ELF-1 (cell line): Measurements from ENCODE around the gene ZDHHC14.
"Not testable (repeated sequence)": the region's sequence is repeated elsewhere in the genome, so short reads cannot be mapped to it uniquely, and the experiment has no call there.

Source experiments
- DNase-seq: peaks from one replicate; pipeline ENCODE4 v3.0.0-alpha.2; 2016; ENCODE audit warnings: low read depth, low spot score

The ZDHHC14 gene

GRCh38 chr6:157464653-157465535 lies 83.9 kb downstream of the ZDHHC14 start:
- no peak for DNase-seq

- DNase-seq, result no peak
These were observed 85.3 kb downstream of the ZDHHC14 start for GRCh38 chr6:157466342-157466648.

GRCh38 chr6:157467339-157467738 lies 86.3 kb downstream of the ZDHHC14 start:
- DNase-seq, result not testable (repeated sequence)

- DNase-seq, result no peak
These were observed 87.1 kb downstream of the ZDHHC14 start for GRCh38 chr6:157468054-157468453.

- no peak for DNase-seq
These were observed 87.6 kb downstream of the ZDHHC14 start for GRCh38 chr6:157468574-157468973.

- no peak for DNase-seq
These were observed 88.4 kb downstream of the ZDHHC14 start for GRCh38 chr6:157469378-157469777.

GRCh38 chr6:157471077-157471686 lies 90.2 kb downstream of the ZDHHC14 start:
- DNase-seq, result no peak

GRCh38 chr6:157471895-157472686 lies 91.1 kb downstream of the ZDHHC14 start:
- no peak for DNase-seq

- no peak for DNase-seq
These were observed 95.8 kb downstream of the ZDHHC14 start for GRCh38 chr6:157476797-157477196.

- no peak for DNase-seq
These were observed 97.9 kb downstream of the ZDHHC14 start for GRCh38 chr6:157478926-157479325.

- DNase-seq, result no peak
These were observed 98.7 kb downstream of the ZDHHC14 start for GRCh38 chr6:157479464-157480303.

- no peak for DNase-seq
These were observed 100.3 kb downstream of the ZDHHC14 start for GRCh38 chr6:157481189-157481864.

GRCh38 chr6:157481865-157482249 lies 100.9 kb downstream of the ZDHHC14 start:
- DNase-seq, result no peak

- DNase-seq, result no peak
These were observed 102.8 kb downstream of the ZDHHC14 start for GRCh38 chr6:157483770-157484169.

GRCh38 chr6:157484181-157484580 lies 103.2 kb downstream of the ZDHHC14 start:
- DNase-seq, result no peak

- DNase-seq, result no peak
These were observed 105.6 kb downstream of the ZDHHC14 start for GRCh38 chr6:157486572-157486971.

- DNase-seq, result no peak
These were observed 106.3 kb downstream of the ZDHHC14 start for GRCh38 chr6:157487110-157487773.

- no peak for DNase-seq
These were observed 107.1 kb downstream of the ZDHHC14 start for GRCh38 chr6:157488058-157488457.

- no peak for DNase-seq
These were observed 107.7 kb downstream of the ZDHHC14 start for GRCh38 chr6:157488716-157489118.

- DNase-seq, result no peak
These were observed 109.8 kb downstream of the ZDHHC14 start for GRCh38 chr6:157490611-157491269.
